IPS DF 6.9 (cell line): ENCODE measurements around the gene CLDN22.

Experiments
- DNase-seq: peaks from one replicate; pipeline ENCODE4 v3.0.0-alpha.2; 2013; ENCODE audit warnings: low read depth, low spot score
- H3K27ac ChIP-seq: one replicate; pipeline ENCODE4 v1.5.1; 2013; ENCODE audit warnings: low read length, control low read depth
- H3K27me3 ChIP-seq: 2 replicates; pipeline ENCODE4 v1.6.1; 2013; ENCODE audit warnings: mild to moderate bottlenecking, low read length; ENCODE audit not compliant: control insufficient read depth, insufficient read depth
- H3K36me3 ChIP-seq: 2 replicates; pipeline ENCODE4 v1.6.1; 2013; ENCODE audit warnings: low read length; ENCODE audit not compliant: control insufficient read depth, insufficient read depth
- H3K4me1 ChIP-seq: 2 replicates; pipeline ENCODE4 v1.6.1; 2013; ENCODE audit warnings: low read length; ENCODE audit not compliant: control insufficient read depth, insufficient read depth
- H3K4me3 ChIP-seq: 2 replicates; pipeline ENCODE4 v1.5.1; 2013; ENCODE audit warnings: mild to moderate bottlenecking, low read length
- H3K9me3 ChIP-seq: 2 replicates; pipeline ENCODE4 v1.6.1; 2013; ENCODE audit warnings: low read length, inconsistent platforms; ENCODE audit not compliant: control insufficient read depth, insufficient read depth
- WGBS: extraction: QIAGEN DNeasy Blood & Tissue Kit; methylation state at CpG from one replicate; pipeline ENCODE4 v1.1.7; 2013; ENCODE audit warnings: mixed read lengths, missing lambda C conversion rate; ENCODE audit not compliant: insufficient read length, insufficient coverage; 5-methylcytosine and 5-hydroxymethylcytosine counted together

The CLDN22 gene

DNA sequence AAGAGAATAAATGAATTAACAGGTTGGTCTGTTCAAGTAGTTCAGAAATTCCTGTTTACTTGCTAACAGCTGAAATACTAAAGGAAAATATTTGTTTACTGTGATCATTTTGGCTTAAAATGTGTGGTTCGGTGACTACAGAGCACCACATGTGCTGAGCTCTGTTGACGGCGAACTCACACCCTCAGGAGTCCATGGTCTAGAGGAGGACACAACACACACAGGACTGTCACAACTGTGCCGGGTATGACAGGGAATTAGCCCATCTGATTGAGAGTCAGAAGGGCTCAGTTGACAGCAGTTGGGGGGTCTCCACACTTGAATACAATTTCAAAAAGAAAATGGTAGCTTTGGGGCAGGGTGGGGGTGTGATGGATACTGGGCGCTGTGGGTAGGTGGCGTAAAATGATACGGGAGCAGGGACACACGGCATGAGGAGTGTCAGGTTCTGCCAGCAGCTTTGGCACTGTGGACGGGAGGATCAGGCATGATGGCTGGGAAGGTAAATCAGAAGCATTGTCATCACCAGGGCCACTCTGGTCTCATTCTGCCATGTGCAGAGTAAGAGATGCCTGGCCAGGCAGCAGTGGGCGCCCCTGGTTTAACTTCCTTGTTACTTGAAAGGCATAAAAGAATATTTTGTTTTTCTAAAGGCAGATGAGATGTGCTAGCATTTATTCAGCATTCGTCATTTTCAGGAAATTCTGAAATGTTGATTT is 33.3 kb downstream of the CLDN22 start:
- H3K4me1 ChIP-seq: no peaks in the 10 kb centered on the region
- whole genome bisulfite sequencing: no CpG with 5 or more reads among the region's 11 CpGs
- DNase-seq: no peak
- no peak overlapping the region for H3K27ac ChIP-seq
- H3K27me3 ChIP-seq: no peaks in the 10 kb centered on the region
- H3K4me3 ChIP-seq: no peak overlapping the region
- H3K9me3 ChIP-seq: no peaks in the 10 kb centered on the region
- H3K36me3 ChIP-seq: peaks cover 23% of the 10 kb centered on the region; the same call in 1 of the 2 replicates

DNA sequence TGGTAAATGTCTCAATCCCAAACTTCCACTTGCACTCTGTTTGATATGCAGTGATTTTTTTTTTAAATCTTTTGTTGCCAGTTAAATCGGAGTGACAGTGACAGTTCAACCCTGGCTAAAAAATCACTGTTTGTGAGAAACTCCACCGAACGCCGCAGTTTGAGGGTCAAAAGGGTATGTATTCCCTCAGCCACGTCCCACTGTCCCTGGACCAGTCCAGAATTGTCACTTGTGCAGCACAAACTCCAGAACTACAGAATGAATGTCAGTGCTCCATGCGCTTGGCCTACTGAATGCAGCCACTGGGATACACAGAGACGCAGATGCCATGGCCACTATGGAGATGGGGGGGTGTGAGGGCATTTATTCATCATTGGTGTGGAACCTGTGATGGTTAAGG is 34.2 kb downstream of the CLDN22 start:
- peaks cover 23% of the 10 kb centered on the region; the same call in 1 of the 2 replicates for H3K36me3 ChIP-seq
- DNase-seq: no peak
- no peak overlapping the region for H3K27ac ChIP-seq
- H3K27me3 ChIP-seq: no peaks in the 10 kb centered on the region
- H3K9me3 ChIP-seq: no peaks in the 10 kb centered on the region
- WGBS: no CpG with 5 or more reads among the region's 7 CpGs
- H3K4me3 ChIP-seq: no peak overlapping the region
- no peaks in the 10 kb centered on the region for H3K4me1 ChIP-seq

GRCh38 chr4:183284965-183285364 is 35.1 kb downstream of the CLDN22 start:
- no peak for DNase-seq
- Histone ChIP-seq H3K36me3 (peaks cover 26% of the 10 kb centered on the region; the same call in 1 of the 2 replicates), H3K27ac (no peak overlapping the region), H3K4me1 (no peaks in the 10 kb centered on the region), H3K9me3 (no peaks in the 10 kb centered on the region), H3K27me3 (no peaks in the 10 kb centered on the region), H3K4me3 (no peak overlapping the region)
- WGBS: no CpG with 5 or more reads among the region's 4 CpGs

- Histone ChIP-seq H3K36me3 (peaks cover 23% of the 10 kb centered on the region; the same call in 1 of the 2 replicates), H3K9me3 (no peaks in the 10 kb centered on the region), H3K4me3 (no peak overlapping the region), H3K4me1 (no peaks in the 10 kb centered on the region), H3K27ac (no peak overlapping the region), H3K27me3 (no peaks in the 10 kb centered on the region)
- no CpG with 5 or more reads among the region's 12 CpGs for WGBS
- no peak for DNase-seq
These were observed 35.8 kb downstream of the CLDN22 start for GRCh38 chr4:183284258-183284785.

DNA sequence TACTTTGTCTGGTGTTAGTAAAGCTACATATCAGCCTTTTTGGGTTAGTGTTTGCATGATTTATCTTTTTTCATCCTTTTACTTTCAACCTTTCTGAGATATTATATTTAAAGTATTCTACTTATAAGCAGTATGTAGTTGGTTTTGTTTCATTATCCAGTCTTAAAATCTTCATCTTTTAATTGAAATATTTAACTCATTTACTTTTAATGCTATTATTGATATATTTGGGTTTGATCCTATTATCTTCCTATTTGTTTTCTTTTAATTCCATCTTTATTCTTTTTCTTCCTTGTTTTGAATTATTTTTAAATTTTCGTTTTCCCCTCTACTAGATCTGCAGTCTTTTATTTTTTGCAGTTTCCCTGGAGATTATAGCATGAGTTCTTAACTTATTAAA is 44.0 kb downstream of the CLDN22 start:
- DNase-seq: no peak
- Histone ChIP-seq H3K36me3 (peaks cover 5% of the 10 kb centered on the region; the same call in 1 of the 2 replicates), H3K4me1 (no peaks in the 10 kb centered on the region), H3K27me3 (no peaks in the 10 kb centered on the region), H3K9me3 (no peaks in the 10 kb centered on the region), H3K4me3 (no peak overlapping the region), H3K27ac (no peak overlapping the region)
- WGBS: no CpG with 5 or more reads among the region's 1 CpG

DNA sequence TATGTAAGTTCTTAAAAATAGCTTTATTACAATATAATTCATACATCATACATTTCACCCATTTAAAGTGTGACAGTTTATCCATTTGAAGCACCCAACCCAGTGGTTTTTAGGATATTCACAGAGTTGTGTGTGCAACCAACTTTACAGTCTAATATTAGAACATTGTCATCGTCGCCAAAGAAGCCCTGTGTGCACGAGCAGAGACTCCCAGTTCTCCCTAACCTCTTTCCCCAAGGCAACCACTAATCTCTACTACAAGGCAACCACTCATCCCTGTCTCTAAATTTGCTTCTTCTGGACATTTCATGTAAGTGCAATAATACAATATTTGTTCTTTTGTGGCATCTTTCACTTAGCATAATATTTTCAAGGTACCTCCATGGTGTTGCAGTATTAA is 47.7 kb downstream of the CLDN22 start:
- Histone ChIP-seq H3K4me1 (no peaks in the 10 kb centered on the region), H3K36me3 (peaks cover 8% of the 10 kb centered on the region; the same call in 1 of the 2 replicates), H3K9me3 (no peaks in the 10 kb centered on the region), H3K27me3 (no peaks in the 10 kb centered on the region), H3K4me3 (no peak overlapping the region), H3K27ac (no peak overlapping the region)
- no CpG with 5 or more reads among the region's 3 CpGs for WGBS
- DNase-seq: no peak

DNA sequence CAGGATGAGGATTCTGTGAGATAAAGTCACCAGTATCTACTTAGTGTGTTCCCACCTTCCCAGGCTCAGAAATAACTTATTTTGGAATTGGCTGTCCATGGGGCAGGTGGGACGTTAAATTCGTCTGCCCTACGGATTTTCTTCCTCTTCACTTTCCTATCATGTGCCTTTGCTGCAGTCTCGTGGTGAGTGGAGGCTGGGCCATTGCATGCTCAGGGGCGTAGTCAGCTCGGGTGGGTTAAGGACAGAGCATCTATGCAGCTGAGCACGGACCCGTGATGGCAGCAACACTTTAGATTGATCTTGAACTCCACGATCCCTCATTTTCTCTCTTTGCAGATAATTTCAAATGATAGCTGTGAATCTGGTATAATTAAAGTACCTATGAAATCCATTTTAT is 51.5 kb downstream of the CLDN22 start:
- no peaks in the 10 kb centered on the region for H3K27me3 ChIP-seq
- peaks cover 17% of the 10 kb centered on the region; the same call in 1 of the 2 replicates for H3K36me3 ChIP-seq
- no CpG with 5 or more reads among the region's 9 CpGs for WGBS
- no peak overlapping the region for H3K4me3 ChIP-seq
- H3K27ac ChIP-seq: no peak overlapping the region
- H3K9me3 ChIP-seq: no peaks in the 10 kb centered on the region
- no peaks in the 10 kb centered on the region for H3K4me1 ChIP-seq
- no peak for DNase-seq
